ENCODE results near the gene COA4.

The COA4 gene

GRCh38 chr11:73866586-73866996, 10.1 kb downstream of the COA4 start:
- no peaks in the 10 kb centered on the region for H3K4me1 ChIP-seq (ENCODE audit: low read length)
- no peak overlapping the region for H3K4me2 ChIP-seq (ENCODE audit: low read length)
- H3K9ac ChIP-seq (ENCODE audit: low read length): no peak overlapping the region
- no peak overlapping the region for H3K27ac ChIP-seq (ENCODE audit: low read length)
- H4K20me1 ChIP-seq (ENCODE audit: insufficient read depth, low read length): no peaks in the 10 kb centered on the region
- H3K79me2 ChIP-seq (ENCODE audit: low read length): no peaks in the 10 kb centered on the region
- TF ChIP-seq, protein P1, sequence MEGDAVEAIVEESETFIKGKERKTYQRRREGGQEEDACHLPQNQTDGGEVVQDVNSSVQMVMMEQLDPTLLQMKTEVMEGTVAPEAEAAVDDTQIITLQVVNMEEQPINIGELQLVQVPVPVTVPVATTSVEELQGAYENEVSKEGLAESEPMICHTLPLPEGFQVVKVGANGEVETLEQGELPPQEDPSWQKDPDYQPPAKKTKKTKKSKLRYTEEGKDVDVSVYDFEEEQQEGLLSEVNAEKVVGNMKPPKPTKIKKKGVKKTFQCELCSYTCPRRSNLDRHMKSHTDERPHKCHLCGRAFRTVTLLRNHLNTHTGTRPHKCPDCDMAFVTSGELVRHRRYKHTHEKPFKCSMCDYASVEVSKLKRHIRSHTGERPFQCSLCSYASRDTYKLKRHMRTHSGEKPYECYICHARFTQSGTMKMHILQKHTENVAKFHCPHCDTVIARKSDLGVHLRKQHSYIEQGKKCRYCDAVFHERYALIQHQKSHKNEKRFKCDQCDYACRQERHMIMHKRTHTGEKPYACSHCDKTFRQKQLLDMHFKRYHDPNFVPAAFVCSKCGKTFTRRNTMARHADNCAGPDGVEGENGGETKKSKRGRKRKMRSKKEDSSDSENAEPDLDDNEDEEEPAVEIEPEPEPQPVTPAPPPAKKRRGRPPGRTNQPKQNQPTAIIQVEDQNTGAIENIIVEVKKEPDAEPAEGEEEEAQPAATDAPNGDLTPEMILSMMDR (IDR thresholded peaks at IDR 0.05; ENCODE audit: low read depth, low read length): no peak
- TF ChIP-seq EZH2phosphoT487 (IDR thresholded peaks at IDR 0.05; ENCODE audit: low read depth): no peak
- H3K4me3 ChIP-seq (ENCODE audit: low read length): no peak overlapping the region
- no peaks in the 10 kb centered on the region for H3K27me3 ChIP-seq (ENCODE audit: low read depth, low read length)
- no peaks in the 10 kb centered on the region for H3K9me3 ChIP-seq (ENCODE audit: insufficient read depth, low read length)
- peaks cover 28% of the 10 kb centered on the region for H3K36me3 ChIP-seq (replicated peaks; ENCODE audit: low read depth, low read length)
- no peak overlapping the region for H2AFZ ChIP-seq (ENCODE audit: low read depth, low read length)

DNA sequence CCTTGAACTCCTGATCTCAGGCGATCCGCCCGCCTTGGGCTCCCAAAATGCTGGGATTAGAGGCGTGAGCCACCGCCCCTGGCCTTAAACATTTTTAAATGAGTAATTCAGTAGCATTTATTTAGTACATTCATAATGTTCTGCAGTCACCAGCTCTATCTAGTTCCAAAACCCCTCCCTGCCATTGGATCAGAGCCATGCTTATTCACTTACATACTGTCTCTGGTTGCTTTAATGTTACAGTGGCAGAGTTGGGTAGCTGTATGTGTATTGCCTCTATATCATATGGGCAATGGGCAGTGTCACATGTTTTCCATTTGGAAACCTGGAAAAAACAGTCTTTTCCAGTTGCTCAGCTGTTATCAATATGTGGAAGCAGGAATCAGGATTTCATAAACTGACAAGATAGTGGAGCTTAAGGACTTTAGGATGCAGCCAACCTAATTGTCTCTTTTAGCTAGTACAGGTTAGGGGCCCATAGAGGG, 10.5 kb downstream of the COA4 start:
- no peak overlapping the region for H3K27ac ChIP-seq (ENCODE audit: low read length)
- H3K4me3 ChIP-seq (ENCODE audit: low read length): no peak overlapping the region
- peaks cover 26% of the 10 kb centered on the region for H3K36me3 ChIP-seq (replicated peaks; ENCODE audit: low read depth, low read length)
- H3K4me1 ChIP-seq (ENCODE audit: low read length): no peaks in the 10 kb centered on the region
- TF ChIP-seq, protein P1 (IDR thresholded peaks at IDR 0.05; ENCODE audit: low read depth, low read length): no peak
- no peak for TF ChIP-seq EZH2phosphoT487 (IDR thresholded peaks at IDR 0.05; ENCODE audit: low read depth)
- H3K79me2 ChIP-seq (ENCODE audit: low read length): no peaks in the 10 kb centered on the region
- no peak overlapping the region for H2AFZ ChIP-seq (ENCODE audit: low read depth, low read length)
- no peaks in the 10 kb centered on the region for H3K27me3 ChIP-seq (ENCODE audit: low read depth, low read length)
- no peaks in the 10 kb centered on the region for H3K9me3 ChIP-seq (ENCODE audit: insufficient read depth, low read length)
- no peak overlapping the region for H3K9ac ChIP-seq (ENCODE audit: low read length)
- H4K20me1 ChIP-seq (ENCODE audit: insufficient read depth, low read length): no peaks in the 10 kb centered on the region
- H3K4me2 ChIP-seq (ENCODE audit: low read length): no peak overlapping the region

DNA sequence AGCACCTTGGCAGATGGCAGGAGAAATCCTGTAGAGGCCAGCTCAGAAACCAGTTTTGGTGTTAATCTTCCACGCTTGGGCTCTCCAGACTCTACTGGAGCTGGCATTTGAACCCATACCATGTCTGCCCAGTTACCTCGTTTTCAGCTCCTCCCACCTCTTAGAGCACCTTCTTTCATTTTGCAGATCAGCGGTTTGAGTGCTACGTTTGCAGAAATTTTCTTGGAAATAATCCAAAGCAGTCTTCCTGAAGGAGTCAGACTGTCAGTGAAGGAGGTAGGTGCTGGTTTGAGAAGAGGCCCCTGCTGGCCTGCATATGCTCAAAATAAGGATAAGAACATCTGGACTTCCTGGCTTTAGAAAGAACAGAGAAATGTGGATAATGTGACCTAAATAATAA, 13.7 kb downstream of the COA4 start:
- no peak overlapping the region for H3K4me3 ChIP-seq (ENCODE audit: low read length)
- TF ChIP-seq, protein P1 (IDR thresholded peaks at IDR 0.05; ENCODE audit: low read depth, low read length): no peak
- no peak for TF ChIP-seq EZH2phosphoT487 (IDR thresholded peaks at IDR 0.05; ENCODE audit: low read depth)
- peaks cover 32% of the 10 kb centered on the region for H3K36me3 ChIP-seq (replicated peaks; ENCODE audit: low read depth, low read length)
- no peaks in the 10 kb centered on the region for H3K79me2 ChIP-seq (ENCODE audit: low read length)
- no peaks in the 10 kb centered on the region for H4K20me1 ChIP-seq (ENCODE audit: insufficient read depth, low read length)
- no peak overlapping the region for H3K9ac ChIP-seq (ENCODE audit: low read length)
- H3K9me3 ChIP-seq (ENCODE audit: insufficient read depth, low read length): no peaks in the 10 kb centered on the region
- H3K4me2 ChIP-seq (ENCODE audit: low read length): no peak overlapping the region
- no peak overlapping the region for H2AFZ ChIP-seq (ENCODE audit: low read depth, low read length)
- H3K4me1 ChIP-seq (ENCODE audit: low read length): no peaks in the 10 kb centered on the region
- H3K27ac ChIP-seq (ENCODE audit: low read length): no peak overlapping the region
- no peaks in the 10 kb centered on the region for H3K27me3 ChIP-seq (ENCODE audit: low read depth, low read length)

- H4K20me1 ChIP-seq (ENCODE audit: insufficient read depth, low read length): no peaks in the 10 kb centered on the region
- no peaks in the 10 kb centered on the region for H3K79me2 ChIP-seq (ENCODE audit: low read length)
- H3K4me1 ChIP-seq (ENCODE audit: low read length): no peaks in the 10 kb centered on the region
- no peaks in the 10 kb centered on the region for H3K9me3 ChIP-seq (ENCODE audit: insufficient read depth, low read length)
- H3K4me2 ChIP-seq (ENCODE audit: low read length): no peak overlapping the region
- no peak overlapping the region for H2AFZ ChIP-seq (ENCODE audit: low read depth, low read length)
- no peaks in the 10 kb centered on the region for H3K27me3 ChIP-seq (ENCODE audit: low read depth, low read length)
- H3K27ac ChIP-seq (ENCODE audit: low read length): no peak overlapping the region
- peaks cover 29% of the 10 kb centered on the region for H3K36me3 ChIP-seq (replicated peaks; ENCODE audit: low read depth, low read length)
- TF ChIP-seq, protein P1 (IDR thresholded peaks at IDR 0.05; ENCODE audit: low read depth, low read length): no peak
- no peak for TF ChIP-seq EZH2phosphoT487 (IDR thresholded peaks at IDR 0.05; ENCODE audit: low read depth)
- H3K9ac ChIP-seq (ENCODE audit: low read length): no peak overlapping the region
- no peak overlapping the region for H3K4me3 ChIP-seq (ENCODE audit: low read length)
Measured at GRCh38 chr11:73860202-73860601, 16.4 kb downstream of the COA4 start.

Data from OCI-LY3 (cell line).